HCT116 (cell line): ENCODE results near the gene B3GNT2. TPM values are rescaled to one million over a fixed set of nuclear protein-coding genes. Genes with fewer than 3 reads are reported as not detected.

Source experiments
- ATAC-seq: fragments of 200-7000 bp; cut with Tn5 transposase; 2 replicates; pipeline ENCODE4 v1.9.1; 2020; ENCODE audit warnings: mild to moderate bottlenecking, moderate library complexity
- BruUV-seq: library from RNA; stranded (reverse); fragments of 400-500 nt; replicated peaks from 2 replicates; lab custom pipeline; 2021; lab: Mats Ljungman, UMichigan
- CTCF ChIA-PET: fragments of 300-600 bp; sonication (Branson Sonifier 250); formaldehyde crosslinking; loops from one replicate; lab custom pipeline; 2021; ENCODE audit warnings: antibody characterized with exemption; lab: Charles Lee
- POLR2A ChIA-PET: fragments of 300-600, 350-600 bp; sonication (Branson Sonifier 250); formaldehyde crosslinking; loops from one replicate; lab custom pipeline; 2021; ENCODE audit warnings: antibody characterized with exemption; lab: Charles Lee
- RAD21 ChIA-PET, 2 experiments: fragments of 300-600 bp; sonication (Branson Sonifier 250); formaldehyde crosslinking; loops; one replicate each; lab custom pipeline; 2023; ENCODE audit warnings: low total read pairs in 2 of 2; ENCODE audit not compliant: uncharacterized antibody in 2 of 2, unreplicated experiment in 2 of 2, low non-redundant PET in 1 of 2; lab: Charles Lee
- DNase-seq: peaks from one replicate; pipeline ENCODE4 v3.0.0-alpha.2; 2010; ENCODE audit warnings: low read depth, low spot score
- H2AFZ ChIP-seq: fragments of 200-600 bp; shearing (Covaris generic), sonication (generic); 2 replicates; pipeline ENCODE4 v1.6.1; 2017; ENCODE audit warnings: low read depth, mixed run types, mixed read lengths, antibody characterized with exemption, low read length; ENCODE audit not compliant: poor library complexity, severe bottlenecking
- H3K27ac ChIP-seq: 2 replicates; pipeline ENCODE4 v1.5.1; 2012; ENCODE audit warnings: low read depth, low read length
- H3K27me3 ChIP-seq: fragments of 200-600 bp; sonication (generic); 2 replicates; pipeline ENCODE4 v1.6.1; 2016; ENCODE audit warnings: mixed run types, low read length, mixed read lengths; ENCODE audit not compliant: insufficient read depth
- H3K36me3 ChIP-seq, 2 experiments: fragments of 200-500 bp in 1 of 2; fragments of 200-600 bp in 1 of 2; sonication (Bioruptor generic) in 1 of 2; sonication (generic) in 1 of 2; 2 replicates each; pipeline versions ENCODE4 v1.5.1 to v1.6.1; 2014 to 2016; ENCODE audit warnings: low read length in 2 of 2, inconsistent platforms in 1 of 2, mixed read lengths in 1 of 2, mixed run types in 1 of 2; ENCODE audit not compliant: insufficient read depth in 2 of 2, control insufficient read depth in 1 of 2
- H3K4me1 ChIP-seq, 2 experiments: fragments of 200-600 bp in 1 of 2; sonication (generic) in 1 of 2; 2 replicates each; pipeline versions ENCODE4 v1.5.1 to v1.6.1; 2012 to 2017; ENCODE audit warnings: low read length in 2 of 2, inconsistent platforms in 1 of 2, mild to moderate bottlenecking in 1 of 2, mixed read lengths in 1 of 2, mixed run types in 1 of 2, moderate library complexity in 1 of 2; ENCODE audit not compliant: insufficient read depth in 2 of 2, control insufficient read depth in 1 of 2
- H3K4me2 ChIP-seq: fragments of 200-600 bp; sonication (generic); 2 replicates; pipeline ENCODE4 v1.6.1; 2017; ENCODE audit warnings: mixed run types, low read length, mixed read lengths
- H3K4me3 ChIP-seq, 2 experiments: fragments of 200-600 bp in 1 of 2; sonication (generic) in 1 of 2; replicated peaks in 1 of 2; 2 replicates each; pipeline ENCODE4 v1.5.1; 2011 to 2016; ENCODE audit warnings: low read length in 2 of 2, control low read depth in 1 of 2, low read depth in 1 of 2, mild to moderate bottlenecking in 1 of 2, mixed read lengths in 1 of 2, mixed run types in 1 of 2
- H3K79me2 ChIP-seq: fragments of 200-600 bp; sonication (generic); 2 replicates; pipeline ENCODE4 v1.6.1; 2017; ENCODE audit warnings: mild to moderate bottlenecking, mixed run types, low read length, moderate library complexity, mixed read lengths; ENCODE audit not compliant: insufficient read depth
- H3K9ac ChIP-seq: fragments of 200-600 bp; sonication (generic); 2 replicates; pipeline ENCODE4 v1.6.1; 2016; ENCODE audit warnings: low read length, mixed read lengths
- H3K9me2 ChIP-seq: fragments of 200-600 bp; sonication (generic), shearing (Covaris generic); 2 replicates; pipeline ENCODE4 v1.6.1; 2017; ENCODE audit warnings: mixed run types, mild to moderate bottlenecking, moderate library complexity; ENCODE audit not compliant: insufficient read depth
- H3K9me3 ChIP-seq, 2 experiments: fragments of 200-500 bp in 1 of 2; fragments of 200-600 bp in 1 of 2; sonication (Bioruptor generic) in 1 of 2; sonication (generic) in 1 of 2; 2 replicates each; pipeline ENCODE4 v1.6.1; 2014 to 2017; ENCODE audit warnings: low read length in 2 of 2, mixed read lengths in 2 of 2, inconsistent platforms in 1 of 2, low read depth in 1 of 2, mild to moderate bottlenecking in 1 of 2, mixed run types in 1 of 2, moderate library complexity in 1 of 2; ENCODE audit not compliant: control insufficient read depth in 1 of 2, insufficient read depth in 1 of 2
- H4K20me1 ChIP-seq: fragments of 200-600 bp; sonication (generic), shearing (Covaris generic); 2 replicates; pipeline ENCODE4 v1.6.1; 2017; ENCODE audit warnings: mixed run types, mild to moderate bottlenecking, moderate library complexity; ENCODE audit not compliant: insufficient read depth
- ELF1 ChIP-seq: IDR thresholded peaks from 2 replicates; pipeline ENCODE4 v1.6.1; 2012; ENCODE audit warnings: low read depth, borderline replicate concordance
- FOSL1 ChIP-seq: IDR thresholded peaks from 2 replicates; pipeline ENCODE4 v1.6.1; 2012; ENCODE audit warnings: low read depth
- JUND ChIP-seq: IDR thresholded peaks from 2 replicates; pipeline ENCODE4 v1.6.1; 2012
- POLR2A ChIP-seq: IDR thresholded peaks from 2 replicates; pipeline ENCODE4 v1.7.0; 2011; ENCODE audit warnings: borderline replicate concordance; ENCODE audit not compliant: insufficient read depth, insufficient read length; ENCODE audit errors: extremely low read depth
- SIN3A ChIP-seq: IDR thresholded peaks from 2 replicates; pipeline ENCODE4 v1.6.1; 2012; ENCODE audit warnings: low read depth
- SP1 ChIP-seq: IDR thresholded peaks from 2 replicates; pipeline ENCODE4 v1.6.1; 2012; ENCODE audit warnings: low read depth
- SRF ChIP-seq: IDR thresholded peaks from 2 replicates; pipeline ENCODE4 v1.6.1; 2012; ENCODE audit warnings: low read depth
- TCF7L2 ChIP-seq: IDR thresholded peaks from 2 replicates; pipeline ENCODE4 v1.7.0; 2011; ENCODE audit warnings: borderline replicate concordance, inconsistent platforms; ENCODE audit not compliant: insufficient read depth, insufficient read length; ENCODE audit errors: extremely low read depth
- YY1 ChIP-seq: IDR thresholded peaks from 2 replicates; pipeline ENCODE4 v1.6.1; 2011; ENCODE audit warnings: low read length, low read depth, moderate library complexity, mild to moderate bottlenecking; ENCODE audit not compliant: insufficient replicate concordance; ENCODE audit errors: extremely low read depth
- intact Hi-C: fragments of 100-400 bp; cut with micrococcal nuclease; formaldehyde crosslinking; loops from 2 replicates; pipeline ENCODE4 v1.10.0; 2022
- total RNA-seq: library from RNA; stranded (reverse); gene quantifications from one replicate; pipeline ENCODE4 v1.2.1, GENCODE V29; 2021; ENCODE audit not compliant: unreplicated experiment
- TF ChIP-seq, protein P1 (sequence below): IDR thresholded peaks from 2 replicates; pipeline ENCODE4 v1.6.1; 2012

Gene B3GNT2
- total RNA-seq, 1 experiment from 2014 or later: 21.5 TPM

GRCh38 chr2:62151306-62151638 lies 44.6 kb upstream of the B3GNT2 start (continued):
- TF ChIP-seq, protein P1, sequence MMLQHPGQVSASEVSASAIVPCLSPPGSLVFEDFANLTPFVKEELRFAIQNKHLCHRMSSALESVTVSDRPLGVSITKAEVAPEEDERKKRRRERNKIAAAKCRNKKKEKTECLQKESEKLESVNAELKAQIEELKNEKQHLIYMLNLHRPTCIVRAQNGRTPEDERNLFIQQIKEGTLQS: no peak
- TF ChIP-seq TCF7L2: no peak
- TF ChIP-seq SP1: no peak
- no peak for TF ChIP-seq ELF1
- TF ChIP-seq, all 23 proteins: peak for 0

GRCh38 chr2:62152000-62152399 lies 43.9 kb upstream of the B3GNT2 start:
- peaks cover 4 to 28% of the 10 kb centered on the region in 2 experiments; a peak in 2 of 4 replicates for H3K4me1 ChIP-seq
- no TSS peak for BruUV-seq
- H3K9ac ChIP-seq: no peak overlapping the region
- DNase-seq (peak; percentile 44), ATAC-seq (peak; percentile 89)
- ChIA-PET POLR2A (no interaction called here), CTCF (no interaction called here), RAD21 (no interaction called here)
- peak overlapping the region; percentile 46 for H3K4me2 ChIP-seq
- no peaks in the 10 kb centered on the region for H3K9me3 ChIP-seq
- no peak overlapping the region for H3K27ac ChIP-seq
- 0 out of 2 replicates have a peak, but pooled peaks have one; percentile 15 for TF ChIP-seq JUND
- TF ChIP-seq SIN3A: no peak
- TF ChIP-seq SRF: peak; percentile 60; the same call in 1 of the 2 replicates
- TF ChIP-seq POLR2A: no peak
- peak; percentile 32; the same call in 1 of the 2 replicates for TF ChIP-seq FOSL1
- no peak for TF ChIP-seq YY1
- H4K20me1 ChIP-seq: no peaks in the 10 kb centered on the region
- no peaks in the 10 kb centered on the region for H3K9me2 ChIP-seq
- H3K4me3 ChIP-seq: no peak overlapping the region
- intact Hi-C loops: no loop called here
- H3K27me3 ChIP-seq: no peaks in the 10 kb centered on the region
- no peak overlapping the region for H2AFZ ChIP-seq
- no peaks in the 10 kb centered on the region for H3K36me3 ChIP-seq
- no peaks in the 10 kb centered on the region for H3K79me2 ChIP-seq
